ENCODE measurements around the gene MMP8.

The MMP8 gene, protein sequence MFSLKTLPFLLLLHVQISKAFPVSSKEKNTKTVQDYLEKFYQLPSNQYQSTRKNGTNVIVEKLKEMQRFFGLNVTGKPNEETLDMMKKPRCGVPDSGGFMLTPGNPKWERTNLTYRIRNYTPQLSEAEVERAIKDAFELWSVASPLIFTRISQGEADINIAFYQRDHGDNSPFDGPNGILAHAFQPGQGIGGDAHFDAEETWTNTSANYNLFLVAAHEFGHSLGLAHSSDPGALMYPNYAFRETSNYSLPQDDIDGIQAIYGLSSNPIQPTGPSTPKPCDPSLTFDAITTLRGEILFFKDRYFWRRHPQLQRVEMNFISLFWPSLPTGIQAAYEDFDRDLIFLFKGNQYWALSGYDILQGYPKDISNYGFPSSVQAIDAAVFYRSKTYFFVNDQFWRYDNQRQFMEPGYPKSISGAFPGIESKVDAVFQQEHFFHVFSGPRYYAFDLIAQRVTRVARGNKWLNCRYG

DNA sequence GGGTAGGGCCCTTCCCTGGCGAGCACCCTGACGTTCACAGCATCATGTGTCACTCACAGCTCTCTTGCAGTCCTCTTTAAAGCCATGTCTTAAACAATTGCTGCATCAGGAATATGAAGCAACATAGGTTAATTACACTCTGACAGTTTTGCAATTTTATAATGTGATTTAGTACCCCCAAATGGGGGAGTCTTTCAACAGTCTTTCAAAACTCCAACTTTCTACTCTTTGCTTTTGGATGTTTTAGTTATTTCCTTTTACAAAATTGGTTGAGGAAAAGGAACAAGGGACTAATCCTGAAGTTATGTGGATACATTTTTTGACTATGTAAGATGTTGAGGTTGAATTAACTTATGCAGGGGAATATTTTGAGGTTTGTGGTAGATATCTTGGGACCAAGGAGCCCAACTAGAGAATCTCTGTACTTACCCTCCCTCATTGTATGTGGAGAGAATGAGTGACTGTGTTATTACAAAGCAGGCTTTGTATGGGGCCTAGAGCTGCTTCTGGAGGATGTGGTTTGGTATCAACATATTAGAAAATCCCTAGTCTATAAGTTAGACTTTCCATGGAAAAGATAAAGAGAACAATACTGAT, at the start of gene MMP8:
MMP8 (minus strand) TSS at position 51 of the 597 bp plus-strand sequence. CDS start 99 bp downstream, outside the sequence.
- H3K4me1 ChIP-seq (ENCODE audit: low read length): no peaks in the 10 kb centered on the region
- no peak within 1 kb of the TSS for H2AFZ ChIP-seq (ENCODE audit: low read length)
- H3K27me3 ChIP-seq (replicated peaks; ENCODE audit: insufficient read depth, low read length): no peaks in the 10 kb centered on the region
- DNase-seq: no peak
- H3K9ac ChIP-seq (ENCODE audit: low read length): no peak within 1 kb of the TSS
- H3K4me3 ChIP-seq (ENCODE audit: low read length): no peak within 1 kb of the TSS
- H3K27ac ChIP-seq (ENCODE audit: low read length): no peak within 1 kb of the TSS
- H3K36me3 ChIP-seq (replicated peaks; ENCODE audit: insufficient read depth, low read length): no peaks in the 10 kb centered on the region
- no peak within 1 kb of the TSS for H3K4me2 ChIP-seq (ENCODE audit: low read depth, low read length)
- H3K9me3 ChIP-seq (replicated peaks; ENCODE audit: insufficient read depth, low read length): no peaks in the 10 kb centered on the region
- no peaks in the 10 kb centered on the region for H3K79me2 ChIP-seq (ENCODE audit: low read length)
- TF ChIP-seq, protein P1, sequence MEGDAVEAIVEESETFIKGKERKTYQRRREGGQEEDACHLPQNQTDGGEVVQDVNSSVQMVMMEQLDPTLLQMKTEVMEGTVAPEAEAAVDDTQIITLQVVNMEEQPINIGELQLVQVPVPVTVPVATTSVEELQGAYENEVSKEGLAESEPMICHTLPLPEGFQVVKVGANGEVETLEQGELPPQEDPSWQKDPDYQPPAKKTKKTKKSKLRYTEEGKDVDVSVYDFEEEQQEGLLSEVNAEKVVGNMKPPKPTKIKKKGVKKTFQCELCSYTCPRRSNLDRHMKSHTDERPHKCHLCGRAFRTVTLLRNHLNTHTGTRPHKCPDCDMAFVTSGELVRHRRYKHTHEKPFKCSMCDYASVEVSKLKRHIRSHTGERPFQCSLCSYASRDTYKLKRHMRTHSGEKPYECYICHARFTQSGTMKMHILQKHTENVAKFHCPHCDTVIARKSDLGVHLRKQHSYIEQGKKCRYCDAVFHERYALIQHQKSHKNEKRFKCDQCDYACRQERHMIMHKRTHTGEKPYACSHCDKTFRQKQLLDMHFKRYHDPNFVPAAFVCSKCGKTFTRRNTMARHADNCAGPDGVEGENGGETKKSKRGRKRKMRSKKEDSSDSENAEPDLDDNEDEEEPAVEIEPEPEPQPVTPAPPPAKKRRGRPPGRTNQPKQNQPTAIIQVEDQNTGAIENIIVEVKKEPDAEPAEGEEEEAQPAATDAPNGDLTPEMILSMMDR (IDR thresholded peaks at IDR 0.05; ENCODE audit: low read length): no peak
- TF ChIP-seq EZH2phosphoT487 (IDR thresholded peaks at IDR 0.05; ENCODE audit: low read length) (no peak), EZH2 (optimal IDR thresholded peaks at IDR 0.05; ENCODE audit: low read depth, low read length) (no peak)
- H3K9me2 ChIP-seq (replicated peaks; ENCODE audit: insufficient read depth, low read length): no peaks in the 10 kb centered on the region
- H4K20me1 ChIP-seq (ENCODE audit: insufficient read depth, low read length): no peaks in the 10 kb centered on the region
- H3F3A ChIP-seq (ENCODE audit: insufficient read depth, low read length): no peaks in the 10 kb centered on the region

DNA sequence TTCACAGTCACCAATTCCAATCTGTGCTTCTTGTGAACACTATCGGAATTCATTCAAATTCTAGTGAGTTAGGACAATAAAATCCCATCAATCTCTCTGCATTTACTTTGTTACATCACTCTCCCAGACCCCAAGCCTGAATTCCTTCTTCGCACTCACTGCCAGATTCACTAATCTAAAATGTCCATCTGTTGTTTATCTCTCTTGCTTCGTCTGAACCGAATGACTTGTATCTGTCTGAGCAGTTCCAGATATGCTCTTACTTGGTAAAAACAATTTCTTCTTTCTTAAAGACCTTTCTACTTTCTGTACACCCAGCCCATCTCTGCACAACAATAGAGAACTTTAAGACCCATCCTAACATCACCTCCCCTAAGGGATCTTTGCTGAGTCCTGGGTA, 48.6 kb upstream of the MMP8 start:
- Histone ChIP-seq H3K36me3 (replicated peaks; ENCODE audit: insufficient read depth, low read length) (no peaks in the 10 kb centered on the region), H2AFZ (ENCODE audit: low read length) (no peak overlapping the region), H3K4me2 (ENCODE audit: low read depth, low read length) (no peak overlapping the region), H3K4me3 (ENCODE audit: low read length) (no peak overlapping the region), H3F3A (ENCODE audit: insufficient read depth, low read length) (no peaks in the 10 kb centered on the region), H3K9me2 (replicated peaks; ENCODE audit: insufficient read depth, low read length) (no peaks in the 10 kb centered on the region), H3K4me1 (ENCODE audit: low read length) (no peaks in the 10 kb centered on the region), H3K79me2 (ENCODE audit: low read length) (no peaks in the 10 kb centered on the region), H3K27me3 (replicated peaks; ENCODE audit: insufficient read depth, low read length) (no peaks in the 10 kb centered on the region), H3K9ac (ENCODE audit: low read length) (no peak overlapping the region), H3K9me3 (replicated peaks; ENCODE audit: insufficient read depth, low read length) (no peaks in the 10 kb centered on the region), H3K27ac (ENCODE audit: low read length) (no peak overlapping the region), H4K20me1 (ENCODE audit: insufficient read depth, low read length) (no peaks in the 10 kb centered on the region)
- no peak for TF ChIP-seq EZH2phosphoT487 (IDR thresholded peaks at IDR 0.05; ENCODE audit: low read length)
- TF ChIP-seq, protein P1 (IDR thresholded peaks at IDR 0.05; ENCODE audit: low read length): no peak
- no peak for TF ChIP-seq EZH2 (optimal IDR thresholded peaks at IDR 0.05; ENCODE audit: low read depth, low read length)
- no peak for DNase-seq

DNA sequence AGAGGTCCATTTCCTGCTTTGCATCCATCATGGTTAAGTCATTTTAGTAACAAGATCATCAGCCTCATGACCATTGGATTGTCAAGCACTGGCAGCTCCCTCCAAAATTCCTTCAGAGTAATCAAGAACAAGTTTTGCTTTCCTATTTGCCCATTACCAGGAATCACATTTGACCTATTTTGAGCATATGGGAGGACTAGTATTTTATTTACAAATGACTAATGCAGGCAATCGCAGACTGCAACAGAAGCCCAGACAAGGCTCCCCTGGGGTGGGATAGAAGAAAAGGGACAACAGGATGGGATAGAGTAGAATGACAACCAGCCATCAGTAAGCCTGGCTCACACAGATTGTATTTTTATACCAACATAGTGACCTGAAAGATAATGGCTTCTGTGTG, 46.6 kb upstream of the MMP8 start:
- Histone ChIP-seq H3K9me3 (replicated peaks; ENCODE audit: insufficient read depth, low read length) (no peaks in the 10 kb centered on the region), H4K20me1 (ENCODE audit: insufficient read depth, low read length) (no peaks in the 10 kb centered on the region), H3K79me2 (ENCODE audit: low read length) (no peaks in the 10 kb centered on the region), H3K9ac (ENCODE audit: low read length) (no peak overlapping the region), H3F3A (ENCODE audit: insufficient read depth, low read length) (no peaks in the 10 kb centered on the region), H3K9me2 (replicated peaks; ENCODE audit: insufficient read depth, low read length) (no peaks in the 10 kb centered on the region), H3K4me2 (ENCODE audit: low read depth, low read length) (no peak overlapping the region), H3K4me1 (ENCODE audit: low read length) (no peaks in the 10 kb centered on the region), H3K36me3 (replicated peaks; ENCODE audit: insufficient read depth, low read length) (no peaks in the 10 kb centered on the region), H3K27ac (ENCODE audit: low read length) (no peak overlapping the region), H3K4me3 (ENCODE audit: low read length) (no peak overlapping the region), H3K27me3 (replicated peaks; ENCODE audit: insufficient read depth, low read length) (no peaks in the 10 kb centered on the region), H2AFZ (ENCODE audit: low read length) (no peak overlapping the region)
- DNase-seq: no peak
- TF ChIP-seq, protein P1 (IDR thresholded peaks at IDR 0.05; ENCODE audit: low read length): no peak

Data from MM.1S (cell line).